K562 (cell line): ENCODE results near the gene RPL29. TPM values are rescaled to one million over a fixed set of nuclear protein-coding genes. Genes with fewer than 3 reads are reported as not detected.

Experiments used
- polyA plus RNA-seq, 8 experiments: library from polyadenylated mRNA; depleted of rRNA in 4 of 8; stranded (reverse) in 5 of 8; unstranded in 3 of 8; fragments of >200 nt; fragmentation: Nextera tagmentation in 2 of 8; fragmentation: Illumina TruSeq in 1 of 8; extraction: Ambion mirVana in 2 of 8; extraction: Trizol in 1 of 8; gene quantifications; 2 replicates each; pipeline versions ENCODE4 v1.2.1 to v1.2.3, GENCODE V29; 2011 to 2014; ENCODE audit warnings: inconsistent platforms in 1 of 8, missing spikeins in 1 of 8
- total RNA-seq, 7 experiments: library from RNA; depleted of rRNA in 6 of 7; stranded (reverse); fragments of >200 nt in 6 of 7; fragmentation: Illumina TruSeq in 2 of 7; extraction: Trizol in 2 of 7; gene quantifications; 2 replicates each; pipeline versions ENCODE4 v1.2.1 to v1.2.3, GENCODE V29; 2011 to 2021; ENCODE audit warnings: low replicate concordance in 1 of 7
- TF ChIP-seq, protein P1 (sequence below), 2 experiments: fragments of 450-650 bp; IDR thresholded peaks; 2 replicates each; pipeline ENCODE4 v1.6.1; 2016; ENCODE audit warnings: mild to moderate bottlenecking in 2 of 2, borderline replicate concordance in 1 of 2, low read depth in 1 of 2, moderate library complexity in 1 of 2

The RPL29 gene
- total and polyA plus RNA-seq, 9 of the 15 experiments (the other 6 are each of a cell fraction or from before 2014, with no cell fraction given), result 568 to 1,475 (median 1,104) TPM

DNA sequence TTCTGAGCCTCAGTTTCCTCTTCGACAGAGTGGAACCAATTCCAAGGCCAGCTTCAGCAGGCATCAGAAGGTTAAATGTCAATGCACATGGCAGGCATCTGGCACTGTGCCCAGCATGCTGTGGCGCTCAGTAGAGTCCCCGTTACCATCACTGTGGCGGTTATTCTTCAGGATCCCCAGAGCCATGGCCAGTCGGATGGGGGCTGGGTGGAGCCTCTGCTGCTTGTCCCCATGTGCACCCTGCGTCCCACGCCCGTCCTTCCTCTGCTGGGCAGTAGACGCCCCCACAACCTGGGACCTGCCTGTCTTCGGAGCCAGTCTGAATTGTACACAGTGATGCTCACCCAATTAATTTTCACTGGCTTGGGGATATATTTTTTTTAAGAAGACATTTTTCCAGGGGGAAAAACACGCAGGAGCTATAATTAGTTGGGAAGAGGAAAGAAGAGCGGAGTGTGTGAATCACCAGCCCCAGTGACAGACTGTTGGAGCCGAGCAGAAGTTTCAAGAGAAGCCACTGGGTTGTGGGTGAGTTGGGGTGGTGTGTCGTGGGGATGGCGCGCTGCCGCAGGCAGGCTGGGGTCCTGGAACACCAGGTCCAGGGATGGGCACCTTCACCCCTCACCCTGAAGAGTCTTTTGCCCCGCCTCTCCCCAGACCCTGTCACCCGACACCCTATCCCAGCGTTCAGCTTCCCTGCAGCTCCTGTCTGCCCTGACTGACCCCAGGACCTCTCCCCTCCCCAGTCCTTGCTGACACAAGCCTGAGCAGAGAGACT lies 26.8 kb upstream of the RPL29 start (continued):
- TF ChIP-seq, protein P1, sequence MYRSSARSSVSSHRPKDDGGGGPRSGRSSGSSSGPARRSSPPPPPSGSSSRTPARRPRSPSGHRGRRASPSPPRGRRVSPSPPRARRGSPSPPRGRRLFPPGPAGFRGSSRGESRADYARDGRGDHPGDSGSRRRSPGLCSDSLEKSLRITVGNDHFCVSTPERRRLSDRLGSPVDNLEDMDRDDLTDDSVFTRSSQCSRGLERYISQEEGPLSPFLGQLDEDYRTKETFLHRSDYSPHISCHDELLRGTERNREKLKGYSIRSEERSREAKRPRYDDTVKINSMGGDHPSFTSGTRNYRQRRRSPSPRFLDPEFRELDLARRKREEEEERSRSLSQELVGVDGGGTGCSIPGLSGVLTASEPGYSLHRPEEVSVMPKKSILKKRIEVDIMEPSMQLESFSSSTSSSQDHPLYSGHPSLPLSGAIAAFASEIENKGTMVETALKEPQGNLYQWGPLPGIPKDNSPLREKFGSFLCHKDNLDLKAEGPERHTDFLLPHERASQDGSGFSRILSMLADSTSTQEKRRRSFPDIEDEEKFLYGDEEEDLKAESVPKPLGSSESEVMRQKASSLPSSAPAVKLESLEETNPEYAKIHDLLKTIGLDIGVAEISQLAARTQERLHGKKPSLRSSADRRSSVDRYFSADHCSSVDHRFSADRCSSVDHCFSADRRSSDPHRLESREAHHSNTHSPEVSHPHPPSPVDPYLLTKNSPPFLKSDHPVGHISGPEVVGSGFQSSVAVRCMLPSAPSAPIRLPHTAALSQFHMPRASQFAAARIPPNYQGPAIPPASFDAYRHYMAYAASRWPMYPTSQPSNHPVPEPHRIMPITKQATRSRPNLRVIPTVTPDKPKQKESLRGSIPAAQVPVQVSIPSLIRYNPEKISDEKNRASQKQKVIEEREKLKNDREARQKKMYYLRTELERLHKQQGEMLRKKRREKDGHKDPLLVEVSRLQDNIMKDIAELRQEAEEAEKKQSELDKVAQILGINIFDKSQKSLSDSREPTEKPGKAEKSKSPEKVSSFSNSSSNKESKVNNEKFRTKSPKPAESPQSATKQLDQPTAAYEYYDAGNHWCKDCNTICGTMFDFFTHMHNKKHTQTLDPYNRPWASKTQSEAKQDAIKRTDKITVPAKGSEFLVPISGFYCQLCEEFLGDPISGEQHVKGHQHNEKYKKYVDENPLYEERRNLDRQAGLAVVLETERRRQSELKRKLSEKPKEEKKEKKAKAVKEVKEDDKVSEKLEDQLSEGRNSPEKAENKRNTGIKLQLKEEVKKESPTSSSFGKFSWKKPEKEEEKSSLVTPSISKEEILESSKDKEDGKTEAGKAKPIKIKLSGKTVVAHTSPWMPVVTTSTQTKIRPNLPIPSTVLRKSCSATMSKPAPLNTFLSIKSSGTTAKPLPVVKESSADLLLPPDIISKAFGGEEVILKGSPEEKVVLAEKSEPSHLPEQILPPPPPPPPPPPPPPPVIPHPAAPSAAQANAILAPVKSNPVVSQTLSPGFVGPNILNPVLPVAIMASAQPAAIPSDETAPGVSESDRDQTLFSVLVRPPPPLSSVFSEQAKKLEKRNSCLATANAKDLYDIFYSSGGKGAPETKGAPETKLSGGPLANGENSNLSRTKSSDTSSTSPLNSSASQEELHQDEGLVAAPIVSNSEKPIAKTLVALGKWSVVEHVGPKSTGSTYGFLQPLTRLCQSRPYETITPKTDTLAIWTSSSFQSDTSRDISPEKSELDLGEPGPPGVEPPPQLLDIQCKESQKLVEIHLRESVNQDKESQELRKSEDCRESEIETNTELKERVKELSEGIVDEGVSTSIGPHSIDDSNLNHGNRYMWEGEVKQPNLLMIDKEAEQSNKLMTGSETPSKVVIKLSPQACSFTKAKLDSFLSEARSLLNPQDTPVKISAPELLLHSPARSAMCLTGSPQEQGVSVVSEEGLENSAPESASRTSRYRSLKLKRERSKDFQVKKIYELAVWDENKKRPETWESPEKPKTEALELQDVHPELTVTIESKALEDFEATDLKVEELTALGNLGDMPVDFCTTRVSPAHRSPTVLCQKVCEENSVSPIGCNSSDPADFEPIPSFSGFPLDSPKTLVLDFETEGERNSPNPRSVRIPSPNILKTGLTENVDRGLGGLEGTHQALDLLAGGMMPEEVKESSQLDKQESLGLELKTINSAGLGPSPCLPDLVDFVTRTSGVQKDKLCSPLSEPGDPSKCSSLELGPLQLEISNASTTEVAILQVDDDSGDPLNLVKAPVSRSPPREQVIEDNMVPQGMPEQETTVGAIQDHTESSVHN (IDR thresholded peaks at IDR 0.05; ENCODE audit: borderline replicate concordance in 1 of 2, low read depth in 1 of 2), result no peak
- TF ChIP-seq, all 486 proteins: peak for 1
